ENCODE measurements around the gene SOAT2.

Gene SOAT2

GRCh38 chr12:53113136-53113705 lies 9.9 kb downstream of the SOAT2 start:
- TF ChIP-seq CTCF (conservative IDR thresholded peaks at IDR 0.05; ENCODE audit: low read depth, low read length): no peak
- no peaks in the 10 kb centered on the region for H4K20me1 ChIP-seq (ENCODE audit: insufficient read depth)
- no peaks in the 10 kb centered on the region for H3K36me3 ChIP-seq (ENCODE audit: insufficient read depth)
- no peaks in the 10 kb centered on the region for H3K79me2 ChIP-seq (ENCODE audit: insufficient read depth, low read depth)
- no peaks in the 10 kb centered on the region for H3K27me3 ChIP-seq (ENCODE audit: insufficient read depth, low read depth)
- H2AFZ ChIP-seq (ENCODE audit: low read depth): no peak overlapping the region
- no peak overlapping the region for H3K27ac ChIP-seq
- peaks cover 7% of the 10 kb centered on the region for H3K4me1 ChIP-seq (ENCODE audit: low read depth, poor library complexity, severe bottlenecking)
- H3K9ac ChIP-seq: no peak overlapping the region
- H3K4me3 ChIP-seq (IDR thresholded peaks at IDR 0.05; ENCODE audit: insufficient read depth, low read depth, low read length): no peak overlapping the region
- no peak overlapping the region for H3K4me2 ChIP-seq

- H2AFZ ChIP-seq (ENCODE audit: low read depth): no peak overlapping the region
- no peaks in the 10 kb centered on the region for H4K20me1 ChIP-seq (ENCODE audit: insufficient read depth)
- H3K4me2 ChIP-seq: no peak overlapping the region
- TF ChIP-seq CTCF (conservative IDR thresholded peaks at IDR 0.05; ENCODE audit: low read depth, low read length): no peak
- H3K36me3 ChIP-seq (ENCODE audit: insufficient read depth): no peaks in the 10 kb centered on the region
- H3K4me3 ChIP-seq (IDR thresholded peaks at IDR 0.05; ENCODE audit: insufficient read depth, low read depth, low read length): no peak overlapping the region
- H3K27ac ChIP-seq: no peak overlapping the region
- H3K79me2 ChIP-seq (ENCODE audit: insufficient read depth, low read depth): no peaks in the 10 kb centered on the region
- H3K4me1 ChIP-seq (ENCODE audit: low read depth, poor library complexity, severe bottlenecking): no peaks in the 10 kb centered on the region
- H3K9ac ChIP-seq: no peak overlapping the region
- H3K27me3 ChIP-seq (ENCODE audit: insufficient read depth, low read depth): no peaks in the 10 kb centered on the region
Measured at GRCh38 chr12:53113951-53114350, 10.7 kb downstream of the SOAT2 start.

GRCh38 chr12:53115112-53115890 lies 12.0 kb downstream of the SOAT2 start:
- no peaks in the 10 kb centered on the region for H3K79me2 ChIP-seq (ENCODE audit: insufficient read depth, low read depth)
- no peak overlapping the region for H3K4me3 ChIP-seq (IDR thresholded peaks at IDR 0.05; ENCODE audit: insufficient read depth, low read depth, low read length)
- H3K4me2 ChIP-seq: no peak overlapping the region
- no peak overlapping the region for H3K9ac ChIP-seq
- no peak for TF ChIP-seq CTCF (conservative IDR thresholded peaks at IDR 0.05; ENCODE audit: low read depth, low read length)
- H2AFZ ChIP-seq (ENCODE audit: low read depth): no peak overlapping the region
- no peak overlapping the region for H3K27ac ChIP-seq
- H4K20me1 ChIP-seq (ENCODE audit: insufficient read depth): no peaks in the 10 kb centered on the region
- H3K36me3 ChIP-seq (ENCODE audit: insufficient read depth): no peaks in the 10 kb centered on the region
- H3K4me1 ChIP-seq (ENCODE audit: low read depth, poor library complexity, severe bottlenecking): no peaks in the 10 kb centered on the region
- no peaks in the 10 kb centered on the region for H3K27me3 ChIP-seq (ENCODE audit: insufficient read depth, low read depth)

GRCh38 chr12:53115891-53116648 lies 12.8 kb downstream of the SOAT2 start:
- Histone ChIP-seq H3K27me3 (ENCODE audit: insufficient read depth, low read depth) (no peaks in the 10 kb centered on the region), H3K27ac (no peak overlapping the region), H3K4me3 (IDR thresholded peaks at IDR 0.05; ENCODE audit: insufficient read depth, low read depth, low read length) (no peak overlapping the region), H4K20me1 (ENCODE audit: insufficient read depth) (no peaks in the 10 kb centered on the region), H2AFZ (ENCODE audit: low read depth) (no peak overlapping the region), H3K4me2 (no peak overlapping the region), H3K79me2 (ENCODE audit: insufficient read depth, low read depth) (no peaks in the 10 kb centered on the region), H3K36me3 (ENCODE audit: insufficient read depth) (no peaks in the 10 kb centered on the region), H3K4me1 (ENCODE audit: low read depth, poor library complexity, severe bottlenecking) (no peaks in the 10 kb centered on the region), H3K9ac (no peak overlapping the region)
- no peak for TF ChIP-seq CTCF (conservative IDR thresholded peaks at IDR 0.05; ENCODE audit: low read depth, low read length)
